Body of pancreas (tissue), 4 donors: Measurements from ENCODE around the gene NME9. TPM values are rescaled to one million over a fixed set of nuclear protein-coding genes. Genes with fewer than 3 reads are reported as not detected.

Experiments
- ATAC-seq: fragments of 150-250 bp; one replicate; pipeline ENCODE4 v1.9.1; 2016
- DNase-seq, 4 donors: peaks; one replicate each; pipeline ENCODE4 v3.0.0-alpha.2; 2019
- H3K27ac ChIP-seq, 4 donors: fragments of 200-600 bp; sonication (generic); 1 replicate in 3 of 4; 2 replicates in 1 of 4; pipeline versions ENCODE4 v1.5.1 to v1.6.1; 2016 to 2019; ENCODE audit warnings: mild to moderate bottlenecking in 1 of 4, mixed read lengths in 1 of 4, moderate library complexity in 1 of 4
- H3K27me3 ChIP-seq, 2 donors: fragments of 200-600 bp; sonication (generic); one replicate each; pipeline ENCODE4 v1.6.0; 2016; ENCODE audit warnings: mild to moderate bottlenecking in 1 of 2
- H3K36me3 ChIP-seq, 2 donors: fragments of 200-600 bp; sonication (generic); replicated peaks in 1 of 2; 2 replicates each; pipeline ENCODE4 v1.5.1; 2016; ENCODE audit warnings: low read depth in 2 of 2; ENCODE audit not compliant: insufficient read depth in 1 of 2
- H3K4me1 ChIP-seq: fragments of 200-600 bp; sonication (generic); one replicate; pipeline ENCODE4 v1.6.0; 2016
- H3K4me3 ChIP-seq, 2 donors: fragments of 200-600 bp; sonication (generic); 1 replicate in 1 of 2; 2 replicates in 1 of 2; pipeline ENCODE4 v1.5.1; 2016 to 2019
- H3K9me3 ChIP-seq, 3 donors: fragments of 200-600 bp; sonication (generic); 1 replicate in 2 of 3; 2 replicates in 1 of 3; pipeline ENCODE4 v1.5.1; 2016
- POLR2A ChIP-seq, 3 donors: fragments of 450-650 bp; IDR thresholded peaks; one replicate each; pipeline ENCODE4 v1.6.1; 2016; ENCODE audit warnings: antibody characterized with exemption in 3 of 3, mild to moderate bottlenecking in 2 of 3
- WGBS, 2 donors: methylation state at CpG; one replicate each; pipeline ENCODE4 v1.1.5; 2017; 5-methylcytosine and 5-hydroxymethylcytosine counted together
- intact Hi-C: fragments of 100-400 bp; cut with DNase I; formaldehyde crosslinking; loops from one replicate; pipeline ENCODE4 v1.15.1; 2023
- total RNA-seq, 2 donors: library from RNA; depleted of rRNA; stranded (reverse); fragments of >200 nt; gene quantifications; one replicate each; pipeline ENCODE4 v1.1.0, GENCODE V29; 2016
- TF ChIP-seq, protein P1 (sequence below), 7 experiments: fragments of 450-650 bp in 4 of 7; fragments of 200-600 bp in 3 of 7; sonication (generic) in 3 of 7; IDR thresholded peaks; one replicate each; pipeline ENCODE4 v1.5.1; 2016 to 2019; ENCODE audit warnings: antibody characterized with exemption in 7 of 7

NME9 gene
- total RNA-seq, 2 donors from 2014 or later: 1.3 TPM; not detected in 1

DNA sequence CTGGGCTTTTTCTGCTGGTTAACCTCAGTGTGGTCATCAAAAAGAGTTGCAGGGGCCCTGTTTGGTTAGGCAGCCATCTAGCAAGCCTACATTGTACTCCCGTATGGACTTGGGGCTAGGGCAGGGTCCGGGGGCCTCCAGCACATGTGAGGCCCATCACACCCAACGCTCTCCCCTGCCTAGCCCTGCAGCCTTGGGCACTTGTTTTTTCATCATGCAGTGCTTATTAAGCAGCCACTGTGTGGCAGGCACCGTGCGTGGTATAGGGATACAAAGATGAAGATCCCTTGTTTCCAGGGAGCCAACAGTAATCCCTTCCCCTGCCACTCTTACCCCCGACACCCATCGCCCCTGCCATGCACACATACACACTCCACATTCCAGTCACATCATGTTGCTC, 32.9 kb upstream of the NME9 start:
- WGBS, 2 donors: 95 to 99% methylated on average over 7 of the region's 7 CpGs
- no peak for ATAC-seq
- DNase-seq: no peak
- TF ChIP-seq, protein P1, sequence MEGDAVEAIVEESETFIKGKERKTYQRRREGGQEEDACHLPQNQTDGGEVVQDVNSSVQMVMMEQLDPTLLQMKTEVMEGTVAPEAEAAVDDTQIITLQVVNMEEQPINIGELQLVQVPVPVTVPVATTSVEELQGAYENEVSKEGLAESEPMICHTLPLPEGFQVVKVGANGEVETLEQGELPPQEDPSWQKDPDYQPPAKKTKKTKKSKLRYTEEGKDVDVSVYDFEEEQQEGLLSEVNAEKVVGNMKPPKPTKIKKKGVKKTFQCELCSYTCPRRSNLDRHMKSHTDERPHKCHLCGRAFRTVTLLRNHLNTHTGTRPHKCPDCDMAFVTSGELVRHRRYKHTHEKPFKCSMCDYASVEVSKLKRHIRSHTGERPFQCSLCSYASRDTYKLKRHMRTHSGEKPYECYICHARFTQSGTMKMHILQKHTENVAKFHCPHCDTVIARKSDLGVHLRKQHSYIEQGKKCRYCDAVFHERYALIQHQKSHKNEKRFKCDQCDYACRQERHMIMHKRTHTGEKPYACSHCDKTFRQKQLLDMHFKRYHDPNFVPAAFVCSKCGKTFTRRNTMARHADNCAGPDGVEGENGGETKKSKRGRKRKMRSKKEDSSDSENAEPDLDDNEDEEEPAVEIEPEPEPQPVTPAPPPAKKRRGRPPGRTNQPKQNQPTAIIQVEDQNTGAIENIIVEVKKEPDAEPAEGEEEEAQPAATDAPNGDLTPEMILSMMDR (IDR thresholded peaks at IDR 0.05): no peak
- TF ChIP-seq POLR2A (IDR thresholded peaks at IDR 0.05): no peak
- Histone ChIP-seq H3K9me3 (no peaks in the 10 kb centered on the region), H3K36me3 (no peaks in the 10 kb centered on the region), H3K4me1 (no peaks in the 10 kb centered on the region), H3K4me3 (no peak overlapping the region), H3K27me3 (no peaks in the 10 kb centered on the region), H3K27ac (no peak overlapping the region)
- intact Hi-C loops: no loop called here

DNA sequence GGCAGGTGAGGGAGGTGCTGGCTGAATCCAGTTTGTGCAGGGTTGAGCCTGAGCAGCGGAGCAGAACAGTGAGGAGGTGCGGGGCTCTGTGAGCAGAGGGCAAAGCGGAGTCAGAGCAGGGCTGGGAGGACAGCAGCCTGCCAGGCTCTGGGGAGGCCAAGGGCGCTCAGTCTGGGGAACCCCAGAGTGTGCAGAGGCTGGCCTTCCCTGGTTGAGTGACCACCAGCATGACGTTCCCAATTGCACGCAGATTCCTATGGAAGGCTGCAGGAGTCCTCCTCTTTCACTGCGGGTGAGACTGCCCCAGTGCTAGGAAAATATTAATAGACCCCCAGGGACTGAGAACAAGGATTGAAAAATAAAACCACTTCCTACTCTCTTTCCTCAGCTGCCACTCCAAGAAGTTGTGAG, 31.9 kb upstream of the NME9 start:
- Histone ChIP-seq H3K4me1 (no peaks in the 10 kb centered on the region), H3K27ac (no peak overlapping the region), H3K36me3 (no peaks in the 10 kb centered on the region), H3K9me3 (no peaks in the 10 kb centered on the region), H3K4me3 (no peak overlapping the region), H3K27me3 (no peaks in the 10 kb centered on the region)
- 83 to 90% methylated on average over 7 of the region's 7 CpGs for WGBS, 2 donors
- no peak for DNase-seq
- peak; percentile 58 for ATAC-seq
- TF ChIP-seq, protein P1 (IDR thresholded peaks at IDR 0.05): no peak
- no peak for TF ChIP-seq POLR2A (IDR thresholded peaks at IDR 0.05)
- intact Hi-C loops: no loop called here

DNA sequence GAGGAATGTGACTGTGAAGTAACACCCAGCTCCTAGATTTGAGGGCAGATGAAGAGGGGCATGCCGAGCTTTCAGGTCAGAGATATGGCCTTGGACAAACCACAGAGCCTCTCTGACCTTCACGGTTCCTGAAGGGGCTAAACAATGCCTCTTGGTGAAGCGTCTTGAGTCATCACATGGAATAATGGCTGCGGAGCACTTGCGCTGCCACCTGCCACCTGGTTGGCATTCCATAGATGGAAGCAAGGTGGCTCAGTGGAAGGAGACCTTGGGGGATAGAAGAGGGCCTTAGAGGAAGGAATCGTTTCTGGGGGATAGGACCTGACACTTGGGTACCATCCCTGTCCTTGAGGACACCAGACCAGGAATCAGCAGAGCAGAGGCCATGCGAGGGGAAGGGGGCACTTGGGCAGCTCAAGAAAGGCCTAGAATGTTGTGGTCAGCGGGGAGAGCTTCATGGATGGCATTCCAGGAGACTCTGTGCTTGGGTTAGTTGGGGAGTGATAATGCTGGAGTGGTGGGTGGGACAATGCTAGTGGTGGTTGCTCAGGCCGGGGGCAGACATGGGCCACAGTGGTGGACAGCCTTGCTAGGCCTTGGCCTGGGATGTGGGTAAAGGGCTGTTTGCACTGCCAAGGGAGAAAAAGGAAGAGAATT, 31.3 kb upstream of the NME9 start:
- Histone ChIP-seq H3K36me3 (no peaks in the 10 kb centered on the region), H3K27me3 (no peaks in the 10 kb centered on the region), H3K4me1 (no peaks in the 10 kb centered on the region), H3K4me3 (no peak overlapping the region), H3K27ac (no peak overlapping the region), H3K9me3 (no peaks in the 10 kb centered on the region)
- DNase-seq (no peak), ATAC-seq (no peak)
- intact Hi-C loops: no loop called here
- TF ChIP-seq POLR2A (IDR thresholded peaks at IDR 0.05): no peak
- TF ChIP-seq, protein P1 (IDR thresholded peaks at IDR 0.05): no peak
- WGBS, 2 donors: 89 to 94% methylated on average over 6 to 9 of the region's 9 CpGs

DNA sequence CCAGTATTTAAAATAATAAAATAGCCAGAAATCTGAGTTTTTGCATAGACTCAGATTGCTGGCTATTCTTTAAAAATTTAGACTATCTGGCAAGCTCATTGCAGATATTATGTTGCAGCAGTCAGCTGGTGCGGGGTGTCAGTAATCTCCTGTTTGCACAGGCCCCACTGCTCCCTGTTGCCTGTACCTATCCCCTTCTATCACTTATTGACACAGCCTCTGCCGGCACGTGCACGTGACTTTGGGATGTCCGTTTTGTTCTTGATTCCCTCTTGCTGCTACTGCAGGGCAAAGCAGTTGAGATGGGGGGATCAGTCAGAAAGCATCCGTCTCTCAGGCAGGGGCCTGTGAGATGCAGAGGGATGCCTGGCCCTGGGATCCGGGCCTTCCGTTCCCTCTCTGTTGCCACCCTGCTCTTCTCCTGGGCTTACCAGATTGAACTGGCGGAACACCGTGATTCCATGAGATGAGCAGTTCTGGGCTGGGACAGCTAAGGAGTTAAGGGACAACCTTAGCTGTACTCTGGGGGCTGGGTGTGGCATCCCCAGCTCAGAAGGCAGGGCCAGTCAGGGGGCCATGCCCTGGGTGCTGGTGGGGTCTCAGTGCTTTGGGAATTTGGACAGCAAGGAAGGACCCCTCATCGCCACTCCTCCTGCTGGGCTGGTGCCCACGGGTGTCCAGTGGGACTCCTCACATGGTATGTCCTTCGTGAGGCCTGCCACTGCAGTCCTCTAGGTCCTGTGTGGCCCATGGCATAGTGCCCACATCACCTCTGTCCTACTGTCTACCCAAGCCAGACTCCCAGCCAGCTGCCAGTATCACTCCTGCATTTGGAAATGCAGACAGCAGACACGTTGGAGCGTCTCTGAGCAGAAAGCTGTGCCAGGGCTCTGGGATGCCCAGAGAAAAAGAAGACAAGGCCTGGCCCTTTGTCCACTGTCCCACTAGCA, 30.5 kb upstream of the NME9 start:
- no peak overlapping the region for H3K4me3 ChIP-seq
- no peaks in the 10 kb centered on the region for H3K9me3 ChIP-seq
- DNase-seq: no peak
- no peaks in the 10 kb centered on the region for H3K4me1 ChIP-seq
- TF ChIP-seq, protein P1 (IDR thresholded peaks at IDR 0.05): no peak
- TF ChIP-seq POLR2A (IDR thresholded peaks at IDR 0.05): no peak
- ATAC-seq: no peak
- 81 to 86% methylated on average over 10 to 15 of the region's 15 CpGs for WGBS, 2 donors
- intact Hi-C loops: no loop called here
- no peaks in the 10 kb centered on the region for H3K36me3 ChIP-seq
- no peak overlapping the region for H3K27ac ChIP-seq
- no peaks in the 10 kb centered on the region for H3K27me3 ChIP-seq
